ENCODE measurements around the gene AOAH.
"Not testable (repeated sequence)": the region's sequence is repeated elsewhere in the genome, so short reads cannot be mapped to it uniquely, and the experiment has no call there.

Gene AOAH

DNA sequence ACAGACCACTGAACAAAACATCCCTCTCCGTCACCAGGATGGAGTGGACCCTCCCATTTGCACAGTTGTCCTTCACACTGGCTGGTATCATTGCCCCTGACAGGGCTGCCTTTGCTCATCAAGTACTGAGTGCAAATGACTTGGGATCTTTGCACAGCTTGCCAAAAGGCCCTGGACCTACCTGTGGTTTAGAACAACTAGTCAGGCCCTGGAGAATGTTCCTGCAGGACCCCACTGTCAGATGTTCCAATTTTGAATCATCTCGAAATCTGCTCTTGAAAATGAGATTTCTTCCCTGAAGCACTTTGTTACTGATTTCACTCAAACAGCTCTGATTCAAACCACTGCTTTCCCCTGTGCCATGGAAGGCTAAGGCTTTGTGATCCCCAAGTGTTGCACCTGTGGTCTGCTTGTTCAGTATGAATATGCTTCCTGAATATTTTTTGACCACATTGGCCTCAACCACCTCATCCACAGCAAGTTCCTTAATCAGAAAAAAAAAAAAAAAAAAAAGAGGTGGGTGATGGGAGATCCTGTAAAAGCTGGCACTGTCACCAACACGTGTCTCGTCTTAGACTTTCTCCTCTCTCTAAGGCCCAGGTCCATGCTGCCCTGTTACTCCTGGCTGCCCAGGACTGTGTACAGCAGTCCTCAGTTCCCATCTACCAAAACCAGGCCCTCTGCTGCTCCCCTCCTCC is 2.7 kb upstream of the AOAH start:
- Mint-ChIP-seq H3K4me1 (ENCODE audit: low read depth) (peaks cover 65% of the 10 kb centered on the region), H3K9me3 (ENCODE audit: low read depth) (peaks cover 4% of the 10 kb centered on the region), H3K4me3 (peak overlapping the region; percentile 9), H3K27ac (peak overlapping the region; percentile 79), H3K36me3 (peaks cover 10% of the 10 kb centered on the region), H3K27me3 (no peaks in the 10 kb centered on the region)

DNA sequence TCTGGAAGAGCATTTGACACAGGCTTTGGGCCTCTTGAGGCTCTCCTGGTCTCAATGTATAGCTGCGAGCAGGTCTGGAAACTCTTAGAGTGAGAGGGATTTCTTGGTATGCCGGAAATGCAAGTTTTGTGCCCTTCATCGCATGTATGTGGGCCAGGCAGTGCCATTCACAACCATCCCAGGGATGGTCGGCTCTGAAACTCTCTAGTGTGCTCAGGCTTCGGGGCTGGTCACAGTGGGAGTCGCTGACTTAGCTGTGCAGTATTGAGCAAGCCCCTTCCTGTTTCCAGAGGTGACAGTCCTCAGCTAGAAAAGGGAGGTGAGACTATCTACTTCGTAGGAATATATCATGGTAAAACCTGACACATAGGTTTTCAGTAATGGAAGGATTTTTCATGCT is 2.0 kb upstream of the AOAH start:
- Mint-ChIP-seq H3K4me1 (ENCODE audit: low read depth) (peaks cover 71% of the 10 kb centered on the region), H3K36me3 (peaks cover 7% of the 10 kb centered on the region), H3K27ac (peak overlapping the region; percentile 79), H3K9me3 (ENCODE audit: low read depth) (peaks cover 4% of the 10 kb centered on the region), H3K4me3 (no peak overlapping the region), H3K27me3 (no peaks in the 10 kb centered on the region)

- Mint-ChIP-seq H3K9me3 (ENCODE audit: low read depth) (peaks cover 4% of the 10 kb centered on the region), H3K4me1 (ENCODE audit: low read depth) (peaks cover 80% of the 10 kb centered on the region), H3K4me3 (peak overlapping the region; percentile 92), H3K27me3 (no peaks in the 10 kb centered on the region), H3K36me3 (peaks cover 3% of the 10 kb centered on the region), H3K27ac (peak overlapping the region; percentile 79)
These were observed 702 bp upstream of the AOAH start for GRCh38 chr7:36724996-36725395.

GRCh38 chr7:36723291-36723690 is 1.0 kb downstream of the AOAH start:
- no peaks in the 10 kb centered on the region for H3K27me3 Mint-ChIP-seq
- peaks cover 7% of the 10 kb centered on the region for H3K9me3 Mint-ChIP-seq (ENCODE audit: low read depth)
- peak overlapping the region; percentile 79 for H3K27ac Mint-ChIP-seq
- peaks cover 89% of the 10 kb centered on the region for H3K4me1 Mint-ChIP-seq (ENCODE audit: low read depth)
- H3K36me3 Mint-ChIP-seq, result peaks cover under 1% of the 10 kb centered on the region
- peak overlapping the region; percentile 92 for H3K4me3 Mint-ChIP-seq

- Mint-ChIP-seq H3K27me3 (no peaks in the 10 kb centered on the region), H3K4me3 (peak overlapping the region; percentile 48), H3K27ac (peak overlapping the region; percentile 72), H3K36me3 (peaks cover 5% of the 10 kb centered on the region), H3K4me1 (ENCODE audit: low read depth) (peaks cover 58% of the 10 kb centered on the region), H3K9me3 (ENCODE audit: low read depth) (peaks cover 7% of the 10 kb centered on the region)
These were observed 5.1 kb downstream of the AOAH start for GRCh38 chr7:36719083-36719632.

DNA sequence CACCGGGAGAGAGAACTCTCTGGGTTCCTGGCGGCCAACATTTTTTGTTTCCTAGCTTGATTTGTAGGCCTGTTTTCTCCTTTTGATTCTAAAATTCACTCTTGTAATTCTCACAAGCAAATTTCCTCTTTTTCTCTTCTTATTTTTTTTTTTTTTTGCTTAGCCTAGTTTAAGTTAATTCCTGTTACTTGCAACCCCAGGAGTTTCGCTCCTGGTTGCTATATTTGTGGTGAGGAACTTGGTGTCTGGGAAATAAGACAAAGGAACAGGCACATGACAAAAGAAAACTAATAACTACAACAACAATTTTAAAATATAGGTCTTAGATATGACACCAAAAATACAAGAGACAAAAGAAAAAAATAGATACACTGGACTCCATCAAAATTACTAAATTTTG is 6.7 kb downstream of the AOAH start:
- peaks cover 7% of the 10 kb centered on the region for H3K9me3 Mint-ChIP-seq (ENCODE audit: low read depth)
- peak overlapping the region; percentile 55 for H3K27ac Mint-ChIP-seq
- H3K27me3 Mint-ChIP-seq, result no peaks in the 10 kb centered on the region
- no peak overlapping the region for H3K4me3 Mint-ChIP-seq
- H3K36me3 Mint-ChIP-seq, result peaks cover 7% of the 10 kb centered on the region
- H3K4me1 Mint-ChIP-seq (ENCODE audit: low read depth), result peaks cover 55% of the 10 kb centered on the region

GRCh38 chr7:36716802-36717201 is 7.5 kb downstream of the AOAH start:
- H3K4me3 Mint-ChIP-seq; H3K9me3 Mint-ChIP-seq (ENCODE audit: low read depth); H3K36me3 Mint-ChIP-seq; H3K27me3 Mint-ChIP-seq; H3K27ac Mint-ChIP-seq: not testable (repeated sequence)
- peaks cover 56% of the 10 kb centered on the region for H3K4me1 Mint-ChIP-seq (ENCODE audit: low read depth)

GRCh38 chr7:36712015-36712414 is 12.3 kb downstream of the AOAH start:
- Mint-ChIP-seq H3K4me3 (peak overlapping the region; percentile 15), H3K27ac (peak overlapping the region; percentile 87), H3K9me3 (ENCODE audit: low read depth) (no peaks in the 10 kb centered on the region), H3K36me3 (peaks cover 19% of the 10 kb centered on the region), H3K27me3 (no peaks in the 10 kb centered on the region), H3K4me1 (ENCODE audit: low read depth) (peaks cover 48% of the 10 kb centered on the region)

GRCh38 chr7:36711256-36711655 is 13.0 kb downstream of the AOAH start:
- peaks cover 52% of the 10 kb centered on the region for H3K4me1 Mint-ChIP-seq (ENCODE audit: low read depth)
- peak overlapping the region; percentile 87 for H3K27ac Mint-ChIP-seq
- peaks cover 21% of the 10 kb centered on the region for H3K36me3 Mint-ChIP-seq

DNA sequence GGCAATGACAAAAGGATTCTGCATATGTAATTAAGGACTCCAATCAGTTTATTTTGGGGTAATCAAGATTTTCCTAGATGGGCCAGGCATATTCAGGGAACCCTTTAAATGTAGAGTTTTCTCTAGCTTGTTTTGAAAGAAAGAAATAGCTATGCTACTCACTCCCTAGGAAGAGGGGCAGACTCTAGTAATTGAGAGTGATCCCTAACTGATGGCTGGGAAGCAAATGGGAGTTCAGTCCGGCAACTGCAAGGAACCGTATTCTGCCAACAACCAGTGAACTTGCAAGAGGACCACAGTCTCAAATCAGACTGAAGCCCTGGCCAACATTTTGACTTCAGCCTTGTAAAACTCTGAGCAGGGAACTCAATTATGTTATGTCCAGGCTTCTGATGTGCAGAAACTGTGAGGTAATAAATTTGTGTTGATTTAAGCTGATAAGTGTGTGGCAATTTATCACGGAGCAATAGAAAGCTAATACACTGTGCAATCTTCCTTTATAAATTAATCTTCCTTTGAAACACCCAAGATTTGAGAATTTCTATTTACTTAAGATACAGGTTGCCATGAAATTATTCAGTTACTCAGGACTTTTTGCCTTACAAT is 14.0 kb downstream of the AOAH start:
- H3K9me3 Mint-ChIP-seq (ENCODE audit: low read depth), result peaks cover 7% of the 10 kb centered on the region
- H3K27ac Mint-ChIP-seq, result peak overlapping the region; percentile 25
- peaks cover 23% of the 10 kb centered on the region for H3K36me3 Mint-ChIP-seq
- peaks cover 52% of the 10 kb centered on the region for H3K4me1 Mint-ChIP-seq (ENCODE audit: low read depth)
- no peak overlapping the region for H3K4me3 Mint-ChIP-seq
- no peaks in the 10 kb centered on the region for H3K27me3 Mint-ChIP-seq

More at GRCh38 chr7:36711256-36711655, 13.0 kb downstream of the AOAH start:
- Mint-ChIP-seq H3K9me3 (ENCODE audit: low read depth) (peaks cover 2% of the 10 kb centered on the region), H3K27me3 (no peaks in the 10 kb centered on the region), H3K4me3 (no peak overlapping the region)

DNA sequence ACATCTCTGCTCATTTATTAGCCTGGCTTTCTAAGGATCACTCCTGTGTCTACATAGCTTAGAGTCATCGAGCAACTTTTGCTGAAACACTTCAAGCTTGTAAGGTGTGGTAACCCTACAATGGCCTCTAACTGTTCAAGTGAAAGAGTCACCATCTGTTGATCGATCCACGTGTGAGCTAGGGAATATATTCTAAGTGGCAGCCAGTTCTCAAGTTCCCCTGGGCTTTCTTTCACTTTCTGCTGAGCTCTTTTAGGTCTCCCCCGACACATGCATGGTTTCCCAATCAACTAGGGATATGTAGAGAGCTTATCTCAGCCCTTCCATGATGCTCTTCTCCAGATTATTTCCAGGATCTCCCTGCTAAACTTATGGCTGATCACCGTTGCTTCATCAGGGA is 15.5 kb downstream of the AOAH start:
- Mint-ChIP-seq H3K27ac (peak overlapping the region; percentile 83), H3K9me3 (ENCODE audit: low read depth) (peaks cover 10% of the 10 kb centered on the region), H3K4me1 (ENCODE audit: low read depth) (peaks cover 61% of the 10 kb centered on the region), H3K4me3 (no peak overlapping the region), H3K27me3 (no peaks in the 10 kb centered on the region), H3K36me3 (peaks cover 36% of the 10 kb centered on the region)

DNA sequence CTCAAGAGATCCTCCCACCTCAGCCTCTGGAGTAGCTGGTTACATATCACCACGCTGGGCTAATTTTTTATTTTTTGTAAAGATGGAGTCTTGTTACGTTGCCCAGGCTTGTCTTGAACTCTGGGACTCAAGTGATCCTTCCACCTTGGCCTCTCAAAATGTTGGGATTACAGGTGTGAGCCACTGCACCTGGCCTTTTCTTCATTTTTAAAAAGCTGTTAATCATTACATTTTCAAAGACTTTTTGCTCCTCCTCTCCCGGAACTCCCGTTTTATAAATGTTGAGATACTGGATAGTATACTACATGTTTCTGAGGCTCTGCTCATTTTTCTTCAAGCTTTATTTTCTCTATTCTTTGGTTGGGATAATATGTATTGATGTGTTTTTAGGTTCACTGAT is 16.4 kb downstream of the AOAH start:
- Mint-ChIP-seq H3K27ac (peak overlapping the region; percentile 95), H3K4me1 (ENCODE audit: low read depth) (peaks cover 61% of the 10 kb centered on the region), H3K36me3 (peaks cover 35% of the 10 kb centered on the region), H3K27me3 (no peaks in the 10 kb centered on the region), H3K9me3 (ENCODE audit: low read depth) (peaks cover 10% of the 10 kb centered on the region), H3K4me3 (no peak overlapping the region)

DNA sequence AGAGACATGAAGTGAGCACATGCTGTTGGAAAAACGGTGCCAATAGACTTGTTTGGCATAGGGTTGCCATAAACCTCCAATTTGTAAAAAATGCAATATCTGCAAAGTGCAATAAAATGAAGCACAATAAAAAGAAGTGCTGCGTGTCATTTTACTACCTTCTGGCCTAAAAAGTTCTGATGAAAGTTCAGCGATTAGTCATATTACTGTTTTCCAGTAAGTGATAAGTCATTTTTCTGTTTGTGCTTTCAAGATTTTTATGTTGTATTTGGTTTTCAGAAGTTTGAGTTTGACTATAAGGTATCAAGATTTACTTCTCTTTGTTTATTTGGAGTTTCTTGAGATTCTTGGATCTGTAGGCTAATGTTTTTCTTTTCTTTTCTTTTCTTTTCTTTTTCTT is 16.8 kb downstream of the AOAH start:
- H3K4me3 Mint-ChIP-seq, result peak overlapping the region; percentile 42
- H3K36me3 Mint-ChIP-seq, result peaks cover 35% of the 10 kb centered on the region
- peaks cover 10% of the 10 kb centered on the region for H3K9me3 Mint-ChIP-seq (ENCODE audit: low read depth)
- H3K27ac Mint-ChIP-seq, result peak overlapping the region; percentile 95
- no peaks in the 10 kb centered on the region for H3K27me3 Mint-ChIP-seq
- H3K4me1 Mint-ChIP-seq (ENCODE audit: low read depth), result peaks cover 61% of the 10 kb centered on the region

DNA sequence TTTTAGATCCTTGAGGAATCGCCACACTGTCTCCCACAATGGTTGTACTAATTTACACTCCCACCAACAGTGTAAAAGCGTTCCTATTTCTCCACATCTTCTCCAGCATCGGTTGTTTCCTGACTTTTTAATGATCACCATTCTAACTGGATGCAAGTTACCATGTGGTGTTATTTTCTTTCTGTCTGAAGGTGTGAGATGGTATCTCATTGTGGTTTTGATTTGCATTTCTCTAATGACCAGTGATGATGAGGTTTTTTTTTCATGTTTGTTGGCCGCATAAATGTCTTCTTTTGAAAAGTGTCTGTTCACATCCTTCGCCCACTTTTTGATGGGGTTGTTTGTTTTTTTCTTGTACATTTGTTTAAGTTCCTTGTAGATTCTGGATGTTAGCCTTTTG is 20.4 kb downstream of the AOAH start:
- H3K36me3 Mint-ChIP-seq, result peaks cover 26% of the 10 kb centered on the region
- H3K27me3 Mint-ChIP-seq, H3K4me3 Mint-ChIP-seq: not testable (repeated sequence)
- peak overlapping the region; percentile 85 for H3K27ac Mint-ChIP-seq
- H3K9me3 Mint-ChIP-seq (ENCODE audit: low read depth), result peaks cover 10% of the 10 kb centered on the region
- H3K4me1 Mint-ChIP-seq (ENCODE audit: low read depth), result peaks cover 60% of the 10 kb centered on the region

DNA sequence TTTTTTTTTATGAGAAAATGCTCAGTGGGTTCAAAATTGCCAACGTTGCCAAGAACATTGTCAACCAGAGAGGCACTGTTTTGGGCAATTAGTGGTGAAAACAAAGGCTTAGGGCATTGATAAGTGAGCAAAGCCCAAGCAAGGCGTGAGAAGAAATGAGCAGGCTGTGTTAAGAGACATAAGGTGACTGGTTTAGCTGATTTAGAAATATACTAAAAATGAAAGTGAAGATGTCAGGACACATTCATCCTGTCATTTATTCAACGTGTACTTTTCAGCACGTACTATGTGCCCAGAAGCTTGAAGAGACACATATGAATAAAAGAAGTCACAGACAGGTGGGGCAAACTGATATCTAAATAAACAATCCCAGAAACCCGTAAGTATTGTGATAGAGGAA is 31.8 kb downstream of the AOAH start:
- Mint-ChIP-seq H3K27ac (peak overlapping the region; percentile 97), H3K9me3 (ENCODE audit: low read depth) (no peaks in the 10 kb centered on the region), H3K27me3 (no peaks in the 10 kb centered on the region), H3K4me1 (ENCODE audit: low read depth) (peaks cover 47% of the 10 kb centered on the region), H3K36me3 (peaks cover 7% of the 10 kb centered on the region), H3K4me3 (peak overlapping the region; percentile 78)
